ENCODE results near the gene CRADD. TPM values are rescaled to one million over a fixed set of nuclear protein-coding genes. Genes with fewer than 3 reads are reported as not detected.

Gene CRADD
- total RNA-seq, 1 experiment from 2014 or later: 7.6 TPM

DNA sequence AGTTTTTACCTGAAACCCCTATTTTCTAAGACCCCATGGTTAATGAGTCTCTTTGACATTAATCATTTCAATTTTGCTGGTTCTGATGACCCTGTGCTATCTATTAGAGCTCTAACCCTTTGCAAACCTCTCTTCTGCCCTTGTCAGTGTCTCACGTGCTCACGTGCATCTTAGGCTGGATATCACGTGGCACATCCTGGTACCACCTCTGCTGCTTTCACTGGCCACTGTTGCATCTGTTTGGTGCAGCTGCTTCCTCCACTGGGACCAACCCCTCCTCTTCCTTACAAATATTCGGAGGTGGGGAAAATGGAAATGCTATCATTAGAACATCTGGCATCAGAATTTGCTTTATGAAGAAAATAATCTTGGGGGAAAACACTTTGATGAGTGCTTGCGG lies 119.6 kb downstream of the CRADD start:
- Mint-ChIP-seq H3K4me1 (peaks cover 13% of the 10 kb centered on the region in 2 experiments), H3K9me3 (no peaks in the 10 kb centered on the region), H3K27me3 (ENCODE audit: low read depth) (no peaks in the 10 kb centered on the region), H3K27ac (no peak overlapping the region; a peak in 1 of 7 replicates), H3K4me3 (no peak overlapping the region), H3K36me3 (ENCODE audit: insufficient read depth in 1 of 3, low read depth in 3 of 3) (no peaks in the 10 kb centered on the region)
- no peak overlapping the region for H3T11ph ChIP-seq (ENCODE audit: low read length)
- no peaks in the 10 kb centered on the region for H3K23me2 ChIP-seq (ENCODE audit: insufficient read length, low read depth, low read length, poor library complexity, severe bottlenecking)
- H2BK15ac ChIP-seq (ENCODE audit: low read depth, low read length): no peak overlapping the region
- TF ChIP-seq, protein P1, sequence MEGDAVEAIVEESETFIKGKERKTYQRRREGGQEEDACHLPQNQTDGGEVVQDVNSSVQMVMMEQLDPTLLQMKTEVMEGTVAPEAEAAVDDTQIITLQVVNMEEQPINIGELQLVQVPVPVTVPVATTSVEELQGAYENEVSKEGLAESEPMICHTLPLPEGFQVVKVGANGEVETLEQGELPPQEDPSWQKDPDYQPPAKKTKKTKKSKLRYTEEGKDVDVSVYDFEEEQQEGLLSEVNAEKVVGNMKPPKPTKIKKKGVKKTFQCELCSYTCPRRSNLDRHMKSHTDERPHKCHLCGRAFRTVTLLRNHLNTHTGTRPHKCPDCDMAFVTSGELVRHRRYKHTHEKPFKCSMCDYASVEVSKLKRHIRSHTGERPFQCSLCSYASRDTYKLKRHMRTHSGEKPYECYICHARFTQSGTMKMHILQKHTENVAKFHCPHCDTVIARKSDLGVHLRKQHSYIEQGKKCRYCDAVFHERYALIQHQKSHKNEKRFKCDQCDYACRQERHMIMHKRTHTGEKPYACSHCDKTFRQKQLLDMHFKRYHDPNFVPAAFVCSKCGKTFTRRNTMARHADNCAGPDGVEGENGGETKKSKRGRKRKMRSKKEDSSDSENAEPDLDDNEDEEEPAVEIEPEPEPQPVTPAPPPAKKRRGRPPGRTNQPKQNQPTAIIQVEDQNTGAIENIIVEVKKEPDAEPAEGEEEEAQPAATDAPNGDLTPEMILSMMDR (conservative IDR thresholded peaks at IDR 0.05): no peak
- H2BK5ac ChIP-seq (ENCODE audit: insufficient read length, low read length): no peak overlapping the region
- no peak overlapping the region for H3K9ac ChIP-seq (ENCODE audit: extremely low read depth, insufficient read length, low read length)
- no peaks in the 10 kb centered on the region for H4K20me1 ChIP-seq (ENCODE audit: control insufficient read depth, insufficient read depth, insufficient read length)
- H2BK20ac ChIP-seq (ENCODE audit: low read depth, low read length, poor library complexity, severe bottlenecking): no peak overlapping the region
- no peak overlapping the region for H2AFZ ChIP-seq (ENCODE audit: low read length)
- no peaks in the 10 kb centered on the region for H3K79me1 ChIP-seq (ENCODE audit: insufficient read depth, low read depth, low read length, poor library complexity, severe bottlenecking)
- H3K27ac ChIP-seq (ENCODE audit: insufficient read length, low read depth, low read length): no peak overlapping the region
- no peak overlapping the region for H2BK12ac ChIP-seq (ENCODE audit: insufficient read length, low read depth, low read length)
- no peak for DNase-seq
- no peaks in the 10 kb centered on the region for H3K9me3 ChIP-seq (ENCODE audit: control insufficient read depth, low read depth, low read length)
- H3K4ac ChIP-seq (ENCODE audit: low read depth, low read length): no peak overlapping the region
- WGBS (ENCODE audit: extremely low coverage, insufficient read length, low lambda C conversion rate): no CpG with 5 or more reads among the region's 5 CpGs
- no peak overlapping the region for H2AK5ac ChIP-seq (ENCODE audit: insufficient read length, low read length)
- H3K27me3 ChIP-seq (ENCODE audit: insufficient read depth, low read length): no peaks in the 10 kb centered on the region
- no peak overlapping the region for H2BK120ac ChIP-seq (ENCODE audit: low read depth, low read length, poor library complexity, severe bottlenecking)
- H4K91ac ChIP-seq (ENCODE audit: insufficient read length, low read depth, low read length): no peak overlapping the region
- H3K23ac ChIP-seq (ENCODE audit: insufficient read length, low read depth, low read length): no peak overlapping the region
- peaks cover 4% of the 10 kb centered on the region for H3K4me1 ChIP-seq (ENCODE audit: insufficient read depth, low read length)
- H3K56ac ChIP-seq (ENCODE audit: insufficient read length, low read depth, low read length): no peak overlapping the region
- H4K8ac ChIP-seq (replicated peaks; ENCODE audit: insufficient read length, low read depth, low read length): no peak overlapping the region
- no peak overlapping the region for H4K5ac ChIP-seq (ENCODE audit: insufficient read length, low read depth, low read length)
- no peaks in the 10 kb centered on the region for H3K79me2 ChIP-seq (ENCODE audit: insufficient read depth, low read length)
- H3K4me2 ChIP-seq (ENCODE audit: insufficient read depth, insufficient read length, low read length): no peak overlapping the region
- H3K18ac ChIP-seq (ENCODE audit: insufficient read length, low read depth, low read length): no peak overlapping the region
- no peak overlapping the region for H3K14ac ChIP-seq (ENCODE audit: insufficient read depth, low read length)

Measured in H9 (cell line).